CD1c-positive myeloid dendritic cell (primary cell): ENCODE data around the gene SLC2A3.
A peak's percentile ranks its signal among the peaks of the same experiment; 100 is the strongest.
"Not testable (repeated sequence)": the region's sequence is repeated elsewhere in the genome, so short reads cannot be mapped to it uniquely, and the experiment has no call there.

ENCODE experiments used
- DNase-seq: peaks from one replicate; pipeline ENCODE4 v3.0.0-alpha.2; 2016; ENCODE audit errors: extremely low spot score

SLC2A3 gene

GRCh38 chr12:7935590-7936581 lies at the start of gene SLC2A3:
SLC2A3 (minus strand) TSS chr12:7936187; CDS start chr12:7936034, 153 bp downstream.
- peak; percentile 95 for DNase-seq

- DNase-seq, result no peak
Measured at GRCh38 chr12:7984900-7985299, 48.9 kb upstream of the SLC2A3 start.

- not testable (repeated sequence) for DNase-seq
Measured at GRCh38 chr12:7983460-7983859, 47.5 kb upstream of the SLC2A3 start.

- not testable (repeated sequence) for DNase-seq
Measured at GRCh38 chr12:7983019-7983418, 47.0 kb upstream of the SLC2A3 start.

GRCh38 chr12:7982332-7982735 lies 46.3 kb upstream of the SLC2A3 start:
- not testable (repeated sequence) for DNase-seq

GRCh38 chr12:7981446-7981845 lies 45.5 kb upstream of the SLC2A3 start:
- DNase-seq, result no peak

GRCh38 chr12:7977351-7978124 lies 41.6 kb upstream of the SLC2A3 start:
- peak; percentile 66 for DNase-seq

GRCh38 chr12:7973457-7973825 lies 37.5 kb upstream of the SLC2A3 start:
- DNase-seq, result no peak

- DNase-seq, result no peak
Measured at GRCh38 chr12:7972734-7973456, 36.9 kb upstream of the SLC2A3 start.

GRCh38 chr12:7972269-7972668 lies 36.3 kb upstream of the SLC2A3 start:
- DNase-seq, result peak; percentile 41

GRCh38 chr12:7971765-7972164 lies 35.8 kb upstream of the SLC2A3 start:
- not testable (repeated sequence) for DNase-seq

- DNase-seq, result peak; percentile 96
Measured at GRCh38 chr12:7970475-7971252, 34.7 kb upstream of the SLC2A3 start.

GRCh38 chr12:7966563-7966962 lies 30.6 kb upstream of the SLC2A3 start:
- peak; percentile 92 for DNase-seq

- DNase-seq, result not testable (repeated sequence)
Measured at GRCh38 chr12:7964669-7965068, 28.7 kb upstream of the SLC2A3 start.

GRCh38 chr12:7961395-7962178 lies 25.6 kb upstream of the SLC2A3 start:
- DNase-seq, result no peak

GRCh38 chr12:7959701-7960121 lies 23.7 kb upstream of the SLC2A3 start:
- DNase-seq, result peak; percentile 53

- no peak for DNase-seq
Measured at GRCh38 chr12:7959278-7959677, 23.3 kb upstream of the SLC2A3 start.

GRCh38 chr12:7954877-7955276 lies 18.9 kb upstream of the SLC2A3 start:
- not testable (repeated sequence) for DNase-seq

- not testable (repeated sequence) for DNase-seq
Measured at GRCh38 chr12:7954418-7954817, 18.4 kb upstream of the SLC2A3 start.

- DNase-seq, result not testable (repeated sequence)
Measured at GRCh38 chr12:7953912-7954311, 17.9 kb upstream of the SLC2A3 start.
